GM12878 (cell line): ENCODE measurements around the gene ACOX1. TPM values are rescaled to one million over a fixed set of nuclear protein-coding genes. Genes with fewer than 3 reads are reported as not detected.

Source experiments
- ATAC-seq: fragments of 200-7000 bp; cut with Tn5 transposase; 3 replicates; pipeline ENCODE4 v1.9.1; 2020; ENCODE audit warnings: mild to moderate bottlenecking, moderate library complexity
- BruUV-seq: library from RNA; stranded (reverse); fragments of 400-500 nt; replicated peaks from 2 replicates; lab custom pipeline; 2021; lab: Mats Ljungman, UMichigan
- CTCF ChIA-PET: fragments of 300-600 bp; sonication (Branson Sonifier 250); formaldehyde crosslinking; extraction: SDS; loops from one replicate; lab custom pipeline; 2021; ENCODE audit warnings: inconsistent platforms; lab: Yijun Ruan, JAX
- POLR2A ChIA-PET: fragments of 350-600 bp; formaldehyde crosslinking; extraction: SDS; loops from one replicate; lab custom pipeline; 2021; ENCODE audit warnings: inconsistent platforms; lab: Charles Lee
- RAD21 ChIA-PET: fragments of 300-600 bp; sonication (Branson Sonifier 250); formaldehyde crosslinking; loops from one replicate; lab custom pipeline; 2023; ENCODE audit warnings: antibody characterized with exemption; ENCODE audit not compliant: unreplicated experiment; lab: Charles Lee
- SMC1A ChIA-PET: fragments of 300-600 bp; sonication (Branson Sonifier 250); formaldehyde crosslinking; loops from one replicate; lab custom pipeline; 2023; ENCODE audit not compliant: unreplicated experiment, uncharacterized antibody; lab: Charles Lee
- DNase-seq: peaks from one replicate; pipeline ENCODE4 v3.0.0-alpha.2; 2011; ENCODE audit warnings: low read depth, low spot score
- FAIRE-seq: peaks from 3 replicates; lab custom pipeline; 2011; peaks lifted over from hg19 to GRCh38; lab: Jason Lieb, UNC
- H2AFZ ChIP-seq: 2 replicates; pipeline ENCODE4 v1.6.0; 2011; ENCODE audit warnings: low read depth, low read length, control low read depth; ENCODE audit not compliant: control insufficient read depth
- H3K27ac ChIP-seq: 2 replicates; pipeline ENCODE4 v1.5.1; 2011; ENCODE audit warnings: control low read depth; ENCODE audit not compliant: control insufficient read depth, insufficient read depth
- H3K27me3 ChIP-seq, 2 experiments: replicated peaks in 1 of 2; 2 replicates each; pipeline versions ENCODE4 v1.6.0 to v1.6.1; 2011; ENCODE audit warnings: low read length in 1 of 2; ENCODE audit not compliant: control insufficient read depth in 2 of 2, insufficient read depth in 2 of 2
- H3K36me3 ChIP-seq, 2 experiments: 2 replicates each; pipeline ENCODE4 v1.5.1; 2011; ENCODE audit warnings: low read length in 1 of 2; ENCODE audit not compliant: control insufficient read depth in 2 of 2, insufficient read depth in 2 of 2
- H3K4me1 ChIP-seq: 2 replicates; pipeline ENCODE4 v1.6.1; 2011; ENCODE audit warnings: mild to moderate bottlenecking, low read length, moderate library complexity, mixed read lengths; ENCODE audit not compliant: control insufficient read depth, insufficient read depth
- H3K4me2 ChIP-seq: 2 replicates; pipeline ENCODE4 v1.6.0; 2011; ENCODE audit warnings: control low read depth; ENCODE audit not compliant: control insufficient read depth, insufficient read depth
- H3K4me3 ChIP-seq: fragments of 200-600 bp; sonication (generic); 2 replicates; pipeline ENCODE4 v1.5.1; 2016
- H3K79me2 ChIP-seq: 2 replicates; pipeline ENCODE4 v1.6.0; 2011; ENCODE audit warnings: low read length; ENCODE audit not compliant: control insufficient read depth, insufficient read depth
- H3K9ac ChIP-seq: 2 replicates; pipeline ENCODE4 v1.8.0; 2011; ENCODE audit warnings: low read length, control low read depth, mixed read lengths; ENCODE audit not compliant: control insufficient read depth, insufficient read depth
- H3K9me3 ChIP-seq: replicated peaks from 3 replicates; pipeline ENCODE4 v1.5.1; 2011; ENCODE audit warnings: mild to moderate bottlenecking, low read length; ENCODE audit not compliant: control insufficient read depth, insufficient read depth
- H4K20me1 ChIP-seq: 2 replicates; pipeline ENCODE4 v1.6.0; 2011; ENCODE audit not compliant: control insufficient read depth, insufficient read depth
- BRCA1 ChIP-seq: IDR thresholded peaks from 2 replicates; pipeline ENCODE4 v1.6.1; 2011; ENCODE audit warnings: low read depth, low read length, improper control_type of control experiment
- ESRRA ChIP-seq: IDR thresholded peaks from 2 replicates; pipeline ENCODE4 v1.6.1; 2012; ENCODE audit warnings: mild to moderate bottlenecking, low read length, improper control_type of control experiment
- FOXK2 ChIP-seq: fragments of 450-650 bp; IDR thresholded peaks from 2 replicates; pipeline ENCODE4 v1.6.1; 2017; ENCODE audit warnings: mild to moderate bottlenecking, moderate library complexity
- KDM1A ChIP-seq: fragments of 200-600 bp; sonication (generic); IDR thresholded peaks from 2 replicates; pipeline ENCODE4 v1.6.1; 2016; ENCODE audit warnings: borderline replicate concordance
- MEF2B ChIP-seq: fragments of 450-650 bp; IDR thresholded peaks from 2 replicates; pipeline ENCODE4 v1.6.1; 2018; ENCODE audit warnings: mild to moderate bottlenecking, moderate library complexity; ENCODE audit not compliant: partially characterized antibody, poor library complexity, severe bottlenecking
- NFIC ChIP-seq: IDR thresholded peaks from 2 replicates; pipeline ENCODE4 v1.6.1; 2012; ENCODE audit warnings: low read depth, mild to moderate bottlenecking, inconsistent platforms, low read length, moderate library complexity
- NFYA ChIP-seq: IDR thresholded peaks from 2 replicates; pipeline ENCODE4 v1.6.1; 2011; ENCODE audit warnings: low read depth, mild to moderate bottlenecking, low read length, improper control_type of control experiment, borderline replicate concordance
- POU2F2 ChIP-seq: IDR thresholded peaks from 3 replicates; pipeline ENCODE4 v1.6.1; 2011; ENCODE audit warnings: low read depth, mild to moderate bottlenecking, low read length, borderline replicate concordance
- SREBF1 ChIP-seq: IDR thresholded peaks from 2 replicates; pipeline ENCODE4 v1.6.1; 2012; ENCODE audit warnings: mild to moderate bottlenecking, low read length
- TAF1 ChIP-seq: IDR thresholded peaks from 2 replicates; pipeline ENCODE4 v1.6.1; 2011; ENCODE audit warnings: mild to moderate bottlenecking, low read depth, low read length, borderline replicate concordance
- ZBED1 ChIP-seq: IDR thresholded peaks from 2 replicates; pipeline ENCODE4 v1.6.1; 2016; ENCODE audit warnings: borderline replicate concordance
- WGBS: methylation state at CpG from one replicate; pipeline ENCODE4 v1.1.6; 2016; ENCODE audit warnings: low lambda C conversion rate; ENCODE audit not compliant: insufficient replicate concordance, insufficient coverage; ENCODE audit errors: missing lambda C conversion rate; 5-methylcytosine and 5-hydroxymethylcytosine counted together
- in situ Hi-C: fragments of 300-500 bp; cut with MboI; formaldehyde crosslinking; loops from 9 replicates; pipeline ENCODE4 v1.14.3; 2018; ENCODE audit warnings: mixed read lengths
- intact Hi-C: fragments of 100-400 bp; cut with micrococcal nuclease; formaldehyde crosslinking; loops from one replicate; pipeline ENCODE4 v1.14.2; 2022; ENCODE audit not compliant: unreplicated experiment
- polyA plus RNA-seq, 11 experiments: library from polyadenylated mRNA; depleted of rRNA in 4 of 11; unstranded in 6 of 11; stranded (reverse) in 5 of 11; fragments of >200 nt; fragmentation: Nextera tagmentation in 4 of 11; fragmentation: Illumina TruSeq in 1 of 11; extraction: Ambion mirVana in 4 of 11; extraction: Trizol in 1 of 11; gene quantifications; 1 replicate in 1 of 11; 2 replicates in 10 of 11; pipeline versions ENCODE4 v1.2.1 to v1.2.3, GENCODE V29; 2011 to 2016; ENCODE audit warnings: inconsistent platforms in 2 of 11, missing spikeins in 2 of 11, low read depth in 1 of 11
- total RNA-seq, 4 experiments: library from RNA; depleted of rRNA in 3 of 4; stranded (reverse); fragments of >200 nt in 3 of 4; fragmentation: Illumina TruSeq in 1 of 4; extraction: Trizol in 1 of 4; gene quantifications; 2 replicates each; pipeline versions ENCODE4 v1.2.1 to v1.2.3, GENCODE V29; 2013 to 2021
- TF ChIP-seq, protein P1 (sequence below): fragments of 450-650 bp; conservative IDR thresholded peaks from 2 replicates; pipeline ENCODE4 v1.6.1; 2017; ENCODE audit warnings: mild to moderate bottlenecking, moderate library complexity
- TF ChIP-seq, protein P2 (sequence below): fragments of 450-650 bp; IDR thresholded peaks from 2 replicates; pipeline ENCODE4 v1.6.1; 2017; ENCODE audit warnings: mild to moderate bottlenecking, low read depth, inconsistent platforms; ENCODE audit not compliant: poor library complexity, severe bottlenecking
- TF ChIP-seq, protein P3 (sequence below): fragments of 450-650 bp; IDR thresholded peaks from 2 replicates; pipeline ENCODE4 v1.6.1; 2016; ENCODE audit warnings: mild to moderate bottlenecking
- TF ChIP-seq, protein P4 (sequence below): IDR thresholded peaks from 2 replicates; pipeline ENCODE4 v1.6.1; 2012; ENCODE audit warnings: mild to moderate bottlenecking, low read depth, low read length

Gene ACOX1
- total and polyA plus RNA-seq, 10 of the 15 experiments (the other 5 are each of a cell fraction or from before 2014, with no cell fraction given): 6.5 to 26.2 (median 21.6) TPM

DNA sequence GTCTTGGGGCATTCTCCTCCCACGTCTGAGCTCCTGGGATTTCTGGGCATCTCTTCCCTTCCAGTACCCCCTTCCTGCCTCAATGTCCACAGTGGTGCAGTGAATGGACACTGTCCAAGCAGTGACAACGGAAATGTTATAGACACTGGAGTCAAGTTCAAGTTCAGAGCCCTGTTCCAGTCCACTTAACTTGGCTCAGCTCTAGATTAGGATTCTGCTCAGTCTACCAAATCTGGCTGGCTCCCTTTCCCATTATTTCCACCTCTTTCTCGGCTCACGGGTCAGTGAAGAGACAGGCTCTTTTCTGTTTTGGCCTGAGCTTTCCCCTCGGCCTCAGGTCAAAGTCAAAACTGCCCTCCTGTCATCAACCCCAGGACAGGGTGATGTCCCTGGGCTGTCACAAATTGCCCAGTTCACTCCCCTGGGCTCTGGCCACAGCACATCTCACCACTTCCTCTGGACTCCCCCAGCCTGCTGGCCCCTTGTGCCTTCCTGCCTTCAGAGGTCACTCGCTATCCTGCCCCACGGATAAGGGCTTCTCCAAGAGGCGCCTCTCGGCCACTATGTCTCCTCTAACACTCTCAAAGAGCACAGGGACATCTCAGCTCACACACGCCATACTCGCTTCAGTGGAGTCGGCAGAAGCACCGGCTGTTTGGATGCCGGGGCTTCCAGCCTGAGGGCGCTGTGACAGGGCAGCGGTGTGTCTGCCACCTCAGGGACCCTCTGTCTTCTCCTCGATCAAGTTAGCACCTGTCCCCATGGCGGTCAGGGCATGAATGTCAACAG is 56.6 kb downstream of the ACOX1 start:
- Histone ChIP-seq H4K20me1 (no peaks in the 10 kb centered on the region), H3K36me3 (no peaks in the 10 kb centered on the region), H3K79me2 (no peaks in the 10 kb centered on the region), H3K4me2 (no peak overlapping the region), H3K4me3 (no peak overlapping the region), H3K4me1 (no peaks in the 10 kb centered on the region), H2AFZ (no peak overlapping the region), H3K27ac (no peak overlapping the region), H3K27me3 (no peaks in the 10 kb centered on the region), H3K9ac (no peak overlapping the region), H3K9me3 (no peaks in the 10 kb centered on the region)
- DNase-seq (no peak), ATAC-seq (peak; percentile 51), FAIRE-seq (no peak)
- in situ Hi-C loops (no loop called here), intact Hi-C loops (no loop called here)
- ChIA-PET RAD21 (no interaction called here), POLR2A (no interaction called here), SMC1A (no interaction called here), CTCF (interaction anchor here (1.2 kb wide), 1 partner anchor 17 kb away, joined by 3 read pairs; no protein-coding TSS in a partner anchor)
- WGBS: 86% methylated on average over 18 of the region's 18 CpGs
- BruUV-seq: no TSS peak
- TF ChIP-seq, protein P1, sequence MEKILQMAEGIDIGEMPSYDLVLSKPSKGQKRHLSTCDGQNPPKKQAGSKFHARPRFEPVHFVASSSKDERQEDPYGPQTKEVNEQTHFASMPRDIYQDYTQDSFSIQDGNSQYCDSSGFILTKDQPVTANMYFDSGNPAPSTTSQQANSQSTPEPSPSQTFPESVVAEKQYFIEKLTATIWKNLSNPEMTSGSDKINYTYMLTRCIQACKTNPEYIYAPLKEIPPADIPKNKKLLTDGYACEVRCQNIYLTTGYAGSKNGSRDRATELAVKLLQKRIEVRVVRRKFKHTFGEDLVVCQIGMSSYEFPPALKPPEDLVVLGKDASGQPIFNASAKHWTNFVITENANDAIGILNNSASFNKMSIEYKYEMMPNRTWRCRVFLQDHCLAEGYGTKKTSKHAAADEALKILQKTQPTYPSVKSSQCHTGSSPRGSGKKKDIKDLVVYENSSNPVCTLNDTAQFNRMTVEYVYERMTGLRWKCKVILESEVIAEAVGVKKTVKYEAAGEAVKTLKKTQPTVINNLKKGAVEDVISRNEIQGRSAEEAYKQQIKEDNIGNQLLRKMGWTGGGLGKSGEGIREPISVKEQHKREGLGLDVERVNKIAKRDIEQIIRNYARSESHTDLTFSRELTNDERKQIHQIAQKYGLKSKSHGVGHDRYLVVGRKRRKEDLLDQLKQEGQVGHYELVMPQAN: no peak
- TF ChIP-seq NFIC (no peak), ZBED1 (no peak), ESRRA (no peak), KDM1A (no peak), TAF1 (no peak), MEF2B (no peak), FOXK2 (no peak), NFYA (no peak), POU2F2 (no peak), SREBF1 (no peak), BRCA1 (no peak)
- TF ChIP-seq, protein P2, sequence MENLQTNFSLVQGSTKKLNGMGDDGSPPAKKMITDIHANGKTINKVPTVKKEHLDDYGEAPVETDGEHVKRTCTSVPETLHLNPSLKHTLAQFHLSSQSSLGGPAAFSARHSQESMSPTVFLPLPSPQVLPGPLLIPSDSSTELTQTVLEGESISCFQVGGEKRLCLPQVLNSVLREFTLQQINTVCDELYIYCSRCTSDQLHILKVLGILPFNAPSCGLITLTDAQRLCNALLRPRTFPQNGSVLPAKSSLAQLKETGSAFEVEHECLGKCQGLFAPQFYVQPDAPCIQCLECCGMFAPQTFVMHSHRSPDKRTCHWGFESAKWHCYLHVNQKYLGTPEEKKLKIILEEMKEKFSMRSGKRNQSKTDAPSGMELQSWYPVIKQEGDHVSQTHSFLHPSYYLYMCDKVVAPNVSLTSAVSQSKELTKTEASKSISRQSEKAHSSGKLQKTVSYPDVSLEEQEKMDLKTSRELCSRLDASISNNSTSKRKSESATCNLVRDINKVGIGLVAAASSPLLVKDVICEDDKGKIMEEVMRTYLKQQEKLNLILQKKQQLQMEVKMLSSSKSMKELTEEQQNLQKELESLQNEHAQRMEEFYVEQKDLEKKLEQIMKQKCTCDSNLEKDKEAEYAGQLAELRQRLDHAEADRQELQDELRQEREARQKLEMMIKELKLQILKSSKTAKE: no peak
- TF ChIP-seq, protein P3, sequence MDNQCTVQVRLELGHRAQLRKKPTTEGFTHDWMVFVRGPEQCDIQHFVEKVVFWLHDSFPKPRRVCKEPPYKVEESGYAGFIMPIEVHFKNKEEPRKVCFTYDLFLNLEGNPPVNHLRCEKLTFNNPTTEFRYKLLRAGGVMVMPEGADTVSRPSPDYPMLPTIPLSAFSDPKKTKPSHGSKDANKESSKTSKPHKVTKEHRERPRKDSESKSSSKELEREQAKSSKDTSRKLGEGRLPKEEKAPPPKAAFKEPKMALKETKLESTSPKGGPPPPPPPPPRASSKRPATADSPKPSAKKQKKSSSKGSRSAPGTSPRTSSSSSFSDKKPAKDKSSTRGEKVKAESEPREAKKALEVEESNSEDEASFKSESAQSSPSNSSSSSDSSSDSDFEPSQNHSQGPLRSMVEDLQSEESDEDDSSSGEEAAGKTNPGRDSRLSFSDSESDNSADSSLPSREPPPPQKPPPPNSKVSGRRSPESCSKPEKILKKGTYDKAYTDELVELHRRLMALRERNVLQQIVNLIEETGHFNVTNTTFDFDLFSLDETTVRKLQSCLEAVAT: no peak
- TF ChIP-seq, protein P4, sequence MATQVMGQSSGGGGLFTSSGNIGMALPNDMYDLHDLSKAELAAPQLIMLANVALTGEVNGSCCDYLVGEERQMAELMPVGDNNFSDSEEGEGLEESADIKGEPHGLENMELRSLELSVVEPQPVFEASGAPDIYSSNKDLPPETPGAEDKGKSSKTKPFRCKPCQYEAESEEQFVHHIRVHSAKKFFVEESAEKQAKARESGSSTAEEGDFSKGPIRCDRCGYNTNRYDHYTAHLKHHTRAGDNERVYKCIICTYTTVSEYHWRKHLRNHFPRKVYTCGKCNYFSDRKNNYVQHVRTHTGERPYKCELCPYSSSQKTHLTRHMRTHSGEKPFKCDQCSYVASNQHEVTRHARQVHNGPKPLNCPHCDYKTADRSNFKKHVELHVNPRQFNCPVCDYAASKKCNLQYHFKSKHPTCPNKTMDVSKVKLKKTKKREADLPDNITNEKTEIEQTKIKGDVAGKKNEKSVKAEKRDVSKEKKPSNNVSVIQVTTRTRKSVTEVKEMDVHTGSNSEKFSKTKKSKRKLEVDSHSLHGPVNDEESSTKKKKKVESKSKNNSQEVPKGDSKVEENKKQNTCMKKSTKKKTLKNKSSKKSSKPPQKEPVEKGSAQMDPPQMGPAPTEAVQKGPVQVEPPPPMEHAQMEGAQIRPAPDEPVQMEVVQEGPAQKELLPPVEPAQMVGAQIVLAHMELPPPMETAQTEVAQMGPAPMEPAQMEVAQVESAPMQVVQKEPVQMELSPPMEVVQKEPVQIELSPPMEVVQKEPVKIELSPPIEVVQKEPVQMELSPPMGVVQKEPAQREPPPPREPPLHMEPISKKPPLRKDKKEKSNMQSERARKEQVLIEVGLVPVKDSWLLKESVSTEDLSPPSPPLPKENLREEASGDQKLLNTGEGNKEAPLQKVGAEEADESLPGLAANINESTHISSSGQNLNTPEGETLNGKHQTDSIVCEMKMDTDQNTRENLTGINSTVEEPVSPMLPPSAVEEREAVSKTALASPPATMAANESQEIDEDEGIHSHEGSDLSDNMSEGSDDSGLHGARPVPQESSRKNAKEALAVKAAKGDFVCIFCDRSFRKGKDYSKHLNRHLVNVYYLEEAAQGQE: no peak
